ENCODE measurements around the gene NCSTN.

The NCSTN gene

GRCh38 chr1:160397651-160398050, 54.5 kb downstream of the NCSTN start:
- Histone ChIP-seq H2BK15ac (ENCODE audit: low read length) (no peak overlapping the region), H2AK5ac (ENCODE audit: low read depth, low read length) (peak overlapping the region; percentile 16), H3K4ac (ENCODE audit: low read length) (no peak overlapping the region), H3K4me1 (ENCODE audit: control insufficient read depth in 2 of 2, insufficient read depth in 1 of 2, low read depth in 1 of 2, low read length in 2 of 2) (peaks cover 22 to 26% of the 10 kb centered on the region in 2 donors), H3K79me1 (ENCODE audit: low read depth, low read length) (no peaks in the 10 kb centered on the region), H3K14ac (ENCODE audit: low read length) (no peak overlapping the region), H3K27me3 (ENCODE audit: control insufficient read depth in 3 of 3, insufficient read depth in 3 of 3, low read depth in 1 of 3, low read length in 3 of 3) (no peaks in the 10 kb centered on the region), H4K8ac (ENCODE audit: low read depth, low read length) (no peak overlapping the region), H3K36me3 (replicated peaks in 1 of 2; ENCODE audit: control insufficient read depth in 2 of 2, insufficient read depth in 2 of 2, low read length in 2 of 2) (peaks cover 0 to 6% of the 10 kb centered on the region in 2 donors), H3K18ac (ENCODE audit: low read length) (peak overlapping the region; percentile 64), H3K9me3 (replicated peaks in 1 of 2; ENCODE audit: control insufficient read depth in 2 of 2, insufficient read depth in 1 of 2, low read depth in 1 of 2, low read length in 2 of 2) (no peaks in the 10 kb centered on the region), H2BK12ac (ENCODE audit: low read length) (no peak overlapping the region), H2BK5ac (ENCODE audit: low read length) (no peak overlapping the region), H4K91ac (ENCODE audit: low read depth, low read length, poor library complexity) (no peak overlapping the region), H2AFZ (ENCODE audit: low read length) (no peak overlapping the region), H3K9ac (ENCODE audit: low read depth, low read length, poor library complexity) (no peak overlapping the region), H2BK120ac (ENCODE audit: low read depth, low read length) (no peak overlapping the region), H3K4me2 (ENCODE audit: insufficient read depth, low read length, poor library complexity, severe bottlenecking) (no peak overlapping the region), H3K27ac (replicated peaks; ENCODE audit: low read length) (no peak overlapping the region), H3K23ac (ENCODE audit: low read depth, low read length, poor library complexity) (no peak overlapping the region), H3K4me3 (ENCODE audit: low read length in 2 of 2) (no peak overlapping the region)
- DNase-seq (ENCODE audit: low spot score) = no peak
- no CpG with 5 or more reads among the region's 1 CpG for WGBS, 2 donors (ENCODE audit: extremely low coverage in 2 of 2, insufficient read length in 2 of 2, insufficient replicate concordance in 1 of 2)

GRCh38 chr1:160398823-160399222, 55.6 kb downstream of the NCSTN start:
- DNase-seq (ENCODE audit: low spot score) = no peak
- no peak overlapping the region for H4K8ac ChIP-seq (ENCODE audit: low read depth, low read length)
- H3K79me1 ChIP-seq (ENCODE audit: low read depth, low read length) = no peaks in the 10 kb centered on the region
- H3K14ac ChIP-seq (ENCODE audit: low read length) = no peak overlapping the region
- H3K4ac ChIP-seq (ENCODE audit: low read length) = peak overlapping the region; percentile 91
- peak overlapping the region; percentile 95 for H3K18ac ChIP-seq (ENCODE audit: low read length)
- no peaks in the 10 kb centered on the region for H3K9me3 ChIP-seq (replicated peaks in 1 of 2; ENCODE audit: control insufficient read depth in 2 of 2, insufficient read depth in 1 of 2, low read depth in 1 of 2, low read length in 2 of 2)
- H3K4me1 ChIP-seq (ENCODE audit: control insufficient read depth in 2 of 2, insufficient read depth in 1 of 2, low read depth in 1 of 2, low read length in 2 of 2) = peaks cover 34 to 36% of the 10 kb centered on the region in 2 donors
- H2AK5ac ChIP-seq (ENCODE audit: low read depth, low read length) = peak overlapping the region; percentile 96
- peak overlapping the region; percentile 88 for H2BK120ac ChIP-seq (ENCODE audit: low read depth, low read length)
- no peak overlapping the region for H3K4me3 ChIP-seq (ENCODE audit: low read length in 2 of 2)
- WGBS, 2 donors (ENCODE audit: extremely low coverage in 2 of 2, insufficient read length in 2 of 2, insufficient replicate concordance in 1 of 2) = no CpG with 5 or more reads among the region's 4 CpGs
- no peak overlapping the region for H2BK5ac ChIP-seq (ENCODE audit: low read length)
- peak overlapping the region; percentile 32 for H3K23ac ChIP-seq (ENCODE audit: low read depth, low read length, poor library complexity)
- no peak overlapping the region for H3K4me2 ChIP-seq (ENCODE audit: insufficient read depth, low read length, poor library complexity, severe bottlenecking)
- peak overlapping the region; percentile 63 for H2BK15ac ChIP-seq (ENCODE audit: low read length)
- H4K91ac ChIP-seq (ENCODE audit: low read depth, low read length, poor library complexity) = no peak overlapping the region
- no peak overlapping the region for H3K9ac ChIP-seq (ENCODE audit: low read depth, low read length, poor library complexity)
- H2AFZ ChIP-seq (ENCODE audit: low read length) = no peak overlapping the region
- H3K36me3 ChIP-seq (replicated peaks in 1 of 2; ENCODE audit: control insufficient read depth in 2 of 2, insufficient read depth in 2 of 2, low read length in 2 of 2) = peaks cover 0 to 15% of the 10 kb centered on the region in 2 donors
- no peaks in the 10 kb centered on the region for H3K27me3 ChIP-seq (ENCODE audit: control insufficient read depth in 3 of 3, insufficient read depth in 3 of 3, low read depth in 1 of 3, low read length in 3 of 3)
- peak overlapping the region; percentile 99 for H2BK12ac ChIP-seq (ENCODE audit: low read length)
- no peak overlapping the region for H3K27ac ChIP-seq (replicated peaks; ENCODE audit: low read length)

- H2BK15ac ChIP-seq (ENCODE audit: low read length) = no peak overlapping the region
These were observed 56.5 kb downstream of the NCSTN start for GRCh38 chr1:160399544-160400222.

GRCh38 chr1:160400223-160400645, 57.1 kb downstream of the NCSTN start, which contains the start of gene VANGL2:
VANGL2 (plus strand) TSS chr1:160400564; CDS start chr1:160415838, 15,274 bp downstream.
- Histone ChIP-seq H3K27me3 (ENCODE audit: control insufficient read depth in 3 of 3, insufficient read depth in 3 of 3, low read depth in 1 of 3, low read length in 3 of 3) (no peaks in the 10 kb centered on the region), H3K4me2 (ENCODE audit: insufficient read depth, low read length, poor library complexity, severe bottlenecking) (peak within 1 kb of the TSS; percentile 94), H3K4me1 (ENCODE audit: control insufficient read depth in 2 of 2, insufficient read depth in 1 of 2, low read depth in 1 of 2, low read length in 2 of 2) (peaks cover 43 to 44% of the 10 kb centered on the region in 2 donors), H4K91ac (ENCODE audit: low read depth, low read length, poor library complexity) (no peak within 1 kb of the TSS), H2BK5ac (ENCODE audit: low read length) (peak within 1 kb of the TSS; percentile 69), H3K9ac (ENCODE audit: low read depth, low read length, poor library complexity) (peak within 1 kb of the TSS; percentile 92), H3K4me3 (ENCODE audit: low read length in 2 of 2) (peak within 1 kb of the TSS; percentile 86 to 88), H3K4ac (ENCODE audit: low read length) (peak within 1 kb of the TSS; percentile 13), H3K18ac (ENCODE audit: low read length) (peak within 1 kb of the TSS; percentile 98), H3K23ac (ENCODE audit: low read depth, low read length, poor library complexity) (peak within 1 kb of the TSS; percentile 31), H3K36me3 (replicated peaks in 1 of 2; ENCODE audit: control insufficient read depth in 2 of 2, insufficient read depth in 2 of 2, low read length in 2 of 2) (peaks cover 0 to 29% of the 10 kb centered on the region in 2 donors), H3K14ac (ENCODE audit: low read length) (peak within 1 kb of the TSS; percentile 74), H3K27ac (replicated peaks; ENCODE audit: low read length) (peak within 1 kb of the TSS; percentile 96), H2BK120ac (ENCODE audit: low read depth, low read length) (peak within 1 kb of the TSS; percentile 62), H3K9me3 (replicated peaks in 1 of 2; ENCODE audit: control insufficient read depth in 2 of 2, insufficient read depth in 1 of 2, low read depth in 1 of 2, low read length in 2 of 2) (no peaks in the 10 kb centered on the region), H4K8ac (ENCODE audit: low read depth, low read length) (no peak within 1 kb of the TSS), H2AK5ac (ENCODE audit: low read depth, low read length) (peak within 1 kb of the TSS; percentile 29), H2AFZ (ENCODE audit: low read length) (peak within 1 kb of the TSS; percentile 90), H2BK15ac (ENCODE audit: low read length) (peak within 1 kb of the TSS; percentile 7), H3K79me1 (ENCODE audit: low read depth, low read length) (peaks cover 2% of the 10 kb centered on the region), H2BK12ac (ENCODE audit: low read length) (peak within 1 kb of the TSS; percentile 53)
- WGBS, 2 donors (ENCODE audit: extremely low coverage in 2 of 2, insufficient read length in 2 of 2, insufficient replicate concordance in 1 of 2) = no CpG with 5 or more reads among the region's 34 CpGs
- peak; percentile 93 for DNase-seq (ENCODE audit: low spot score)

More at GRCh38 chr1:160399544-160400222, 56.5 kb downstream of the NCSTN start:
- peak overlapping the region; percentile 74 for H3K14ac ChIP-seq (ENCODE audit: low read length)
- H4K91ac ChIP-seq (ENCODE audit: low read depth, low read length, poor library complexity) = no peak overlapping the region
- peak overlapping the region; percentile 90 for H2AFZ ChIP-seq (ENCODE audit: low read length)
- no peaks in the 10 kb centered on the region for H3K27me3 ChIP-seq (ENCODE audit: control insufficient read depth in 3 of 3, insufficient read depth in 3 of 3, low read depth in 1 of 3, low read length in 3 of 3)
- H2BK12ac ChIP-seq (ENCODE audit: low read length) = no peak overlapping the region
- no peak overlapping the region for H4K8ac ChIP-seq (ENCODE audit: low read depth, low read length)
- H3K4me1 ChIP-seq (ENCODE audit: control insufficient read depth in 2 of 2, insufficient read depth in 1 of 2, low read depth in 1 of 2, low read length in 2 of 2) = peaks cover 39 to 40% of the 10 kb centered on the region in 2 donors
- DNase-seq (ENCODE audit: low spot score) = no peak
- peak overlapping the region; percentile 76 to 86 for H3K4me3 ChIP-seq (ENCODE audit: low read length in 2 of 2)
- peak overlapping the region; percentile 59 for H2BK5ac ChIP-seq (ENCODE audit: low read length)
- H2AK5ac ChIP-seq (ENCODE audit: low read depth, low read length) = no peak overlapping the region
- H3K27ac ChIP-seq (replicated peaks; ENCODE audit: low read length) = peak overlapping the region; percentile 96
- H3K4ac ChIP-seq (ENCODE audit: low read length) = no peak overlapping the region
- no peaks in the 10 kb centered on the region for H3K9me3 ChIP-seq (replicated peaks in 1 of 2; ENCODE audit: control insufficient read depth in 2 of 2, insufficient read depth in 1 of 2, low read depth in 1 of 2, low read length in 2 of 2)
- H3K36me3 ChIP-seq (replicated peaks in 1 of 2; ENCODE audit: control insufficient read depth in 2 of 2, insufficient read depth in 2 of 2, low read length in 2 of 2) = peaks cover 0 to 24% of the 10 kb centered on the region in 2 donors
- H3K4me2 ChIP-seq (ENCODE audit: insufficient read depth, low read length, poor library complexity, severe bottlenecking) = peak overlapping the region; percentile 94
- peaks cover 2% of the 10 kb centered on the region for H3K79me1 ChIP-seq (ENCODE audit: low read depth, low read length)
- peak overlapping the region; percentile 94 for H3K18ac ChIP-seq (ENCODE audit: low read length)
- WGBS, 2 donors (ENCODE audit: extremely low coverage in 2 of 2, insufficient read length in 2 of 2, insufficient replicate concordance in 1 of 2) = no CpG with 5 or more reads among the region's 17 CpGs
- no peak overlapping the region for H2BK120ac ChIP-seq (ENCODE audit: low read depth, low read length)
- H3K23ac ChIP-seq (ENCODE audit: low read depth, low read length, poor library complexity) = no peak overlapping the region
- H3K9ac ChIP-seq (ENCODE audit: low read depth, low read length, poor library complexity) = peak overlapping the region; percentile 70

Data from neuronal stem cell (in vitro differentiated cells).